ENCODE measurements around the gene PCCA.

Gene PCCA

GRCh38 chr13:100195568-100195967, 106.7 kb downstream of the PCCA start:
- no peak overlapping the region for H3K9ac ChIP-seq (ENCODE audit: low read length)
- no peak overlapping the region for H3K4me3 ChIP-seq (ENCODE audit: insufficient read depth, low read length, poor library complexity, severe bottlenecking)
- no peak overlapping the region for H3K4me2 ChIP-seq (ENCODE audit: low read depth, low read length, poor library complexity, severe bottlenecking)
- no peaks in the 10 kb centered on the region for H3K27me3 ChIP-seq (ENCODE audit: low read length)
- no peaks in the 10 kb centered on the region for H3K79me2 ChIP-seq (ENCODE audit: insufficient read depth, low read length)
- no peaks in the 10 kb centered on the region for H4K20me1 ChIP-seq (ENCODE audit: low read depth, low read length)
- H3K9me2 ChIP-seq (replicated peaks; ENCODE audit: insufficient read depth, low read length), result no peaks in the 10 kb centered on the region
- TF ChIP-seq EZH2phosphoT487 (conservative IDR thresholded peaks at IDR 0.05; ENCODE audit: low read length), result no peak
- no peak for TF ChIP-seq CTCF (IDR thresholded peaks at IDR 0.05; ENCODE audit: insufficient read depth, low read length, poor library complexity, severe bottlenecking)
- H3K27ac ChIP-seq (ENCODE audit: low read depth, low read length), result no peak overlapping the region
- no peak overlapping the region for H2AFZ ChIP-seq (ENCODE audit: low read depth, low read length, severe bottlenecking)
- H3F3A ChIP-seq (ENCODE audit: insufficient read depth), result no peaks in the 10 kb centered on the region
- no peaks in the 10 kb centered on the region for H3K36me3 ChIP-seq (ENCODE audit: low read length)
- H3K9me3 ChIP-seq (ENCODE audit: insufficient read depth, low read length), result no peaks in the 10 kb centered on the region

GRCh38 chr13:100196375-100196774, 107.5 kb downstream of the PCCA start:
- Histone ChIP-seq H4K20me1 (ENCODE audit: low read depth, low read length) (no peaks in the 10 kb centered on the region), H2AFZ (ENCODE audit: low read depth, low read length, severe bottlenecking) (no peak overlapping the region), H3K79me2 (ENCODE audit: insufficient read depth, low read length) (no peaks in the 10 kb centered on the region), H3K4me2 (ENCODE audit: low read depth, low read length, poor library complexity, severe bottlenecking) (no peak overlapping the region), H3K9ac (ENCODE audit: low read length) (no peak overlapping the region), H3K27me3 (ENCODE audit: low read length) (no peaks in the 10 kb centered on the region), H3K9me3 (ENCODE audit: insufficient read depth, low read length) (no peaks in the 10 kb centered on the region), H3K36me3 (ENCODE audit: low read length) (no peaks in the 10 kb centered on the region), H3K4me3 (ENCODE audit: insufficient read depth, low read length, poor library complexity, severe bottlenecking) (no peak overlapping the region), H3F3A (ENCODE audit: insufficient read depth) (no peaks in the 10 kb centered on the region), H3K27ac (ENCODE audit: low read depth, low read length) (no peak overlapping the region), H3K9me2 (replicated peaks; ENCODE audit: insufficient read depth, low read length) (no peaks in the 10 kb centered on the region)
- no peak for TF ChIP-seq CTCF (IDR thresholded peaks at IDR 0.05; ENCODE audit: insufficient read depth, low read length, poor library complexity, severe bottlenecking)
- no peak for TF ChIP-seq EZH2phosphoT487 (conservative IDR thresholded peaks at IDR 0.05; ENCODE audit: low read length)

GRCh38 chr13:100197116-100197515, 108.2 kb downstream of the PCCA start:
- H3K9me2 ChIP-seq (replicated peaks; ENCODE audit: insufficient read depth, low read length), result no peaks in the 10 kb centered on the region
- no peaks in the 10 kb centered on the region for H4K20me1 ChIP-seq (ENCODE audit: low read depth, low read length)
- no peaks in the 10 kb centered on the region for H3K9me3 ChIP-seq (ENCODE audit: insufficient read depth, low read length)
- H3K79me2 ChIP-seq (ENCODE audit: insufficient read depth, low read length), result no peaks in the 10 kb centered on the region
- H3F3A ChIP-seq (ENCODE audit: insufficient read depth), result no peaks in the 10 kb centered on the region
- no peaks in the 10 kb centered on the region for H3K27me3 ChIP-seq (ENCODE audit: low read length)
- no peak overlapping the region for H3K27ac ChIP-seq (ENCODE audit: low read depth, low read length)
- TF ChIP-seq EZH2phosphoT487 (conservative IDR thresholded peaks at IDR 0.05; ENCODE audit: low read length) (no peak), CTCF (IDR thresholded peaks at IDR 0.05; ENCODE audit: insufficient read depth, low read length, poor library complexity, severe bottlenecking) (no peak)
- no peak overlapping the region for H3K4me3 ChIP-seq (ENCODE audit: insufficient read depth, low read length, poor library complexity, severe bottlenecking)
- H3K4me2 ChIP-seq (ENCODE audit: low read depth, low read length, poor library complexity, severe bottlenecking), result no peak overlapping the region
- no peaks in the 10 kb centered on the region for H3K36me3 ChIP-seq (ENCODE audit: low read length)
- H2AFZ ChIP-seq (ENCODE audit: low read depth, low read length, severe bottlenecking), result no peak overlapping the region
- H3K9ac ChIP-seq (ENCODE audit: low read length), result no peak overlapping the region
